RPMI8226 (cell line): ENCODE data around the gene YIPF2.
"Not testable (repeated sequence)": the region's sequence is repeated elsewhere in the genome, so short reads cannot be mapped to it uniquely, and the experiment has no call there.

ENCODE experiments used
- DNase-seq: peaks from one replicate; pipeline ENCODE4 v3.0.0-alpha.2; 2015

Gene YIPF2

GRCh38 chr19:10908380-10908960, 20.0 kb downstream of the YIPF2 start:
- DNase-seq = no peak

GRCh38 chr19:10907925-10908324, 20.5 kb downstream of the YIPF2 start:
- no peak for DNase-seq

- DNase-seq = peak; percentile 8
Observed at GRCh38 chr19:10899151-10899653, 29.2 kb downstream of the YIPF2 start.

GRCh38 chr19:10898633-10899032, 29.8 kb downstream of the YIPF2 start:
- no peak for DNase-seq

- no peak for DNase-seq
Observed at GRCh38 chr19:10896851-10897526, 31.4 kb downstream of the YIPF2 start.

- no peak for DNase-seq
Observed at GRCh38 chr19:10895920-10896319, 32.5 kb downstream of the YIPF2 start.

- DNase-seq = no peak
Observed at GRCh38 chr19:10895363-10895762, 33.1 kb downstream of the YIPF2 start.

GRCh38 chr19:10894911-10895213, 33.6 kb downstream of the YIPF2 start:
- no peak for DNase-seq

GRCh38 chr19:10892256-10892655, 36.2 kb downstream of the YIPF2 start:
- DNase-seq = no peak

GRCh38 chr19:10891405-10892086, 36.9 kb downstream of the YIPF2 start:
- no peak for DNase-seq

GRCh38 chr19:10889880-10890279, 38.6 kb downstream of the YIPF2 start:
- DNase-seq = no peak

- DNase-seq = no peak
Observed at GRCh38 chr19:10888421-10888866, 40.0 kb downstream of the YIPF2 start.

GRCh38 chr19:10887616-10888367, 40.6 kb downstream of the YIPF2 start:
- no peak for DNase-seq

- no peak for DNase-seq
Observed at GRCh38 chr19:10885201-10886169, 43.0 kb downstream of the YIPF2 start.

- no peak for DNase-seq
Observed at GRCh38 chr19:10884274-10884673, 44.2 kb downstream of the YIPF2 start.

- DNase-seq = no peak
Observed at GRCh38 chr19:10882108-10882457, 46.4 kb downstream of the YIPF2 start.

GRCh38 chr19:10881403-10882107, 46.9 kb downstream of the YIPF2 start:
- no peak for DNase-seq

- peak; percentile 50 for DNase-seq
Observed at GRCh38 chr19:10878253-10878652, 50.2 kb downstream of the YIPF2 start.

GRCh38 chr19:10877608-10878007, 50.8 kb downstream of the YIPF2 start:
- not testable (repeated sequence) for DNase-seq

- DNase-seq = no peak
Observed at GRCh38 chr19:10876459-10877240, 51.8 kb downstream of the YIPF2 start.

- no peak for DNase-seq
Observed at GRCh38 chr19:10874024-10874423, 54.4 kb downstream of the YIPF2 start.
